KOPT-K1 (cell line): Measurements from ENCODE around the gene RAB40C.

Experiments used
- H3K27ac ChIP-seq: fragments of 200-600 bp; sonication (generic); 2 replicates; pipeline ENCODE4 v1.5.1; 2016; ENCODE audit warnings: antibody characterized with exemption, mild to moderate bottlenecking, low read depth, low read length; ENCODE audit not compliant: poor library complexity, severe bottlenecking
- H3K36me3 ChIP-seq: fragments of 200-600 bp; sonication (generic); 2 replicates; pipeline ENCODE4 v1.5.1; 2017; ENCODE audit warnings: antibody characterized with exemption, mild to moderate bottlenecking, low read length, moderate library complexity; ENCODE audit not compliant: insufficient read depth
- H3K9me3 ChIP-seq: fragments of 200-600 bp; sonication (generic); 2 replicates; pipeline ENCODE4 v1.5.1; 2017; ENCODE audit warnings: antibody characterized with exemption, low read length, mild to moderate bottlenecking; ENCODE audit not compliant: insufficient read depth, poor library complexity, severe bottlenecking

RAB40C gene

DNA sequence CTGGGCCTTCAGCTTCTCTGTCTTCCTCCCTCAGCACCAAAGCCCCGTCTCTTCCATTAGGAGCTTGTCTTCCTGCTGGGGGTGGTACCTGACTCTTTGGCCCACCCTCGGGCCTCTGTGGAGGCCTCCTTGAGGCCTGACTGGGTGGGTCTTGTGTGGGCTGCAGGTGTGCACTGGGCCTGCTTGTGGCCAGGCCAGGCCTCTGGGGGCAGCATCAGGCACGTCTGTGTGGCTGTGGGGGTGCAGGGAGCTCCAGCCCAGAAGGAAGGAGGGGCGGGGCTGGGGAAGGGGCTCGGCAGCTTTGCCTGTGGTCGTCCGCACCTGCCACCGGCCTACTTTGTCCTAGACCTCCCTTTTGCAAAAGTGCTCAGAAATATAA lies 13.1 kb upstream of the RAB40C start:
- H3K36me3 ChIP-seq = peaks cover 30% of the 10 kb centered on the region; the same call in 1 of the 2 replicates
- peak overlapping the region; percentile 62 for H3K27ac ChIP-seq
- H3K9me3 ChIP-seq = no peaks in the 10 kb centered on the region

DNA sequence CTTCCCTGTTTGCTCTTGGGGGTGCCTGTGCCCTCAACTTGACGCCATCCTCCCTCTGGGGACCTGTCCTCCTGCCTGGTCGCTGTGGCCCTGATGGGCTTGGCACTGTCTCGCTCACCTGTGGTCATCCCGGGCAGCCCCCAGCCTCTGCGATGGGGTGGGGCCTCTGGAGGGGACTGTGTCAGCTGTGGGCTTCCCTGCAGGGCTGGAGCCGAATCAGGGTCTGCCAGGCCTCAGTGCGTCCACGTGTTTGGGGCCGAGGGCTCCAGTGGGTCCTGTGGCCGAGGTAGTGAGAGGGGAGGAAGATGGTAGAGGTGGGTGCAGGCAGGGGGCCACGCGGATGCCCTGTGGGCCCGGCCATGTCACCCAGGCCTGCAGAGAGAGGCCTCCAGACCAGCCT lies 12.1 kb upstream of the RAB40C start:
- Histone ChIP-seq H3K27ac (no peak overlapping the region), H3K36me3 (peaks cover 34% of the 10 kb centered on the region; the same call in 1 of the 2 replicates), H3K9me3 (no peaks in the 10 kb centered on the region)

DNA sequence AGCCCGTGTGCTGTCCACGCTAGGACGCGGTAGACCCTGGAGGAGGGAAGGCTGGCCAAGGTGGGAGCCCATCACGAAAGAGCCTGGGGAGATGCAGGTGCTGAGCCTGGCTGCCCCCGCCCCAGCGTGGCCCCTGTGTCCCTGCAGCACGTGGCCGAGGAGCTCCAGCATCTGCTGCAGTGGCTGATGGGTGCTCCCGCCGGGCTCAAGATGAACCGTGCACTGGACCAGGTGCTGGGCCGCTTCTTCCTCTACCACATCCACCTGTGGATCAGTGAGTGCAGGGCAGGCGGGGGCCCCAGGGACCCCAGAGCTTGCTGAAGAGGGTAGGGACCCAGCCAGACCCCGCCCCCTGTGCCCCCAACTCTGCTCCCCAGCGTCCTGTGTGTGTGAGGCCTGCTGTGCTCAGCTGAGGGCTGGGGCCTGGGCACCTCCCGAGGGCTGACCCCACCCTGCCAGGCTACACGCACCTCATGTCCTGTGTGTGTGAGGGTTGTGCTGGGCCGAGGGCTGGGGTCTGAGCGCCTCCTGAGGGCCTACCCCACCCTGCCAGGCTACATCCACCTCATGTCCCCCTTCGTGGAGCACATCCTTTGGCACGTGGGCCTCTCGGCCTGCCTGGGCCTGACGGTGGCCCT lies 11.5 kb upstream of the RAB40C start:
- H3K27ac ChIP-seq = no peak overlapping the region
- peaks cover 34% of the 10 kb centered on the region; the same call in 1 of the 2 replicates for H3K36me3 ChIP-seq
- H3K9me3 ChIP-seq = no peaks in the 10 kb centered on the region

DNA sequence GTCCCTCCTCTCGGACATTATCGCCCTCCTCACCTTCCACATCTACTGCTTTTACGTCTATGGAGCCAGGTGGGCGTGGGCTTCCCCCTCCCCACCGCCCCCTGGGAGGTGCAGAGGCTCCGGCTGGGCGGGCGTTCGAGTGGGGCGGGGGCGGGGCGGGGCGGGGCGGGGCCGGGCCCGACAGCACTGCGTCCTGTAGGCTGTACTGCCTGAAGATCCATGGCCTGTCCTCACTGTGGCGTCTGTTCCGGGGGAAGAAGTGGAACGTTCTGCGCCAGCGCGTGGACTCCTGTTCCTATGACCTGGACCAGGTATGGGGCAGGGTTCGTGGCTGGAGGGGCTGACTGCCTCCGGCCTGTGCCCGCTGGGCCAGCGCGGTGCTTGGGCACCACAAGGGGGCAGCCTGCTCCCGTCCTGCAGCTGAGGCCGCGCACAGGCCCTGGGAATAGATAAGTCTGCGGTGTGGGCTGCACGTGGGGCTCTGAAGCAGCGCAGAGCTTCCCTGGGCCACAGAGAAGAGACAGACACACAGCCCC lies 10.9 kb upstream of the RAB40C start:
- Histone ChIP-seq H3K27ac (no peak overlapping the region), H3K9me3 (no peaks in the 10 kb centered on the region), H3K36me3 (peaks cover 33% of the 10 kb centered on the region; the same call in 1 of the 2 replicates)

DNA sequence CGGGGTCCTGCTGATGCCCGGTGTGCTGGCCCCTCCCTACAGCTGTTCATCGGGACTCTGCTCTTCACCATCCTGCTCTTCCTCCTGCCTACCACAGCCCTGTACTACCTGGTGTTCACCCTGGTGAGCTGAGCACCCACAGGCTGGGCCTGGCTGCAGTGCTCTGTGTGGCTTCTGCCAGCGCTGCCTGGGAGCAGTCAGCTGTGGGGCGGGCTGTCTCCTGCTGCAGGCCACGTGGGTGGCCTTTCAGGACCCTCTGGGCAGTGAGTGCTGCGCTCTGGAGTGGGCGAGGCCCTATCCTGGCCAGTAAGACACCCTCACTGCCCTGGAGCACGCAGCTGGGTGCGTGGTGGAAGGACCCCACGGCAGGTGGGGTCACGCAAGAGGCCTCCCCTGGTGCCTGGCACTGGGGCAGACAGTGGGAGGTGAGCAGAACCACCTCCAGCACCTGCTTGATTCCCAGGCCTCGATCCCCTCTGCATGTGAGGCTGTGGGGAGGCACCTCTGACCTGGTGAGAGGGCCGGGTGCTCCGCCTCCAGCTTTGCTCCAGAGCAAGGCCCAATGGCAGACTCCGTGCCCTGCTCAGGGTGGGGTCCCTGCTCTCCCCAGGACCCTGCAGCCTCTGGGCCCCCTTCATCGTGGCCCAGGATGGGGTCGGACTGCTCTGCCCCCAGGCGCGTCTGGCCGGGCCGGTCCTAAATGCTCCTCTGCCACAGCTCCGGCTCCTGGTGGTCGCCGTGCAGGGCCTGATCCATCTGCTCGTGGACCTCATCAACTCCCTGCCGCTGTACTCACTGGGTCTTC lies 9.5 kb upstream of the RAB40C start:
- H3K36me3 ChIP-seq = peaks cover 19% of the 10 kb centered on the region; the same call in 1 of the 2 replicates
- H3K9me3 ChIP-seq = no peaks in the 10 kb centered on the region
- H3K27ac ChIP-seq = no peak overlapping the region

DNA sequence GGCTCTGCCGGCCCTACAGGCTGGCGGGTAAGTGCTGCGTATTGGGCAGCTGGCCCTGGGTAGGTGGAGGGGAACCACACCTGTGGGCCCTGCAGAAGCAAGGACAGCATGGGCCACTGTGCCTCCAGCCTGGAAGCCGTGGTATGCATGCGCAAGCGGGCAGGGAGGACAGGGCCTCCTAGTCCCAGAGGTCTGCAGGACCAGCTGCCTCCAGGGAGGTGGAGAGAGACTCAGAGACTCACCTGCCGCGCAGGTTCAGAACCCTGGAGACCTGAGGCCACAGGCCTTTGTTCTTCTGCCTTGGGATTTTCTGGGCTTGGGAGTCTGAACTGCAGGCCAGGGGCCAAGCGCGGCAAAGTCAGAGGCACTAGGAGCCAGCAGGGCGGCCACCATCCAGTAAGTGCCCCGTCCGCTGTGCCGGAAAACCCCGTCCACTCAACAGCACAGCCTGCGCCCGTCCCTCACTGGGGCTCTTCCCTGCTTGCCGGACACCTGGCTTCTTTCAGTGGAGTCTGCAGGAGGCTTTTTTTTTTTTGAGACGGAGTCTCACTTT lies 8.8 kb upstream of the RAB40C start:
- Histone ChIP-seq H3K27ac (no peak overlapping the region), H3K9me3 (no peaks in the 10 kb centered on the region), H3K36me3 (peaks cover 12% of the 10 kb centered on the region; the same call in 1 of the 2 replicates)

DNA sequence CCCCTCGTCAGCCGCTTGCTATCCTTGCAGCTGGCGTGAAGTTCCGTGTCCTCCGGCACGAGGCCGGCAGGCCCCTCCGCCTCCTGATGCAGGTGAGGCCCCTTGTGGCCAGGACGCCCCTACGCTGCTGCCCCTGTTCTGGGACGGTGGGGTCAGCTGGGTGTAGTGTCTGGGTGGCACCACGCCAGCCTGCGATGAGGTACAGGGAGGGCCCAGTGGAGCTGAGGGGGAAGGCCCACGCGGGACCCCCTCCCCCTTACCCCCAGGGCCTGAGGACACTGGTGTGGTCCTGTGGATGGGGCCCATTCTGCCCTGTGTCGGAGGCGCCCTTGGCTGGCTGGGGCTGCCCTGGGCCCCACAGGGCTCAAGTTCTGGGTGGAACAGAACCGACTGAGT lies 7.7 kb upstream of the RAB40C start:
- no peak overlapping the region for H3K27ac ChIP-seq
- H3K36me3 ChIP-seq = peaks cover 11% of the 10 kb centered on the region; the same call in 1 of the 2 replicates
- no peaks in the 10 kb centered on the region for H3K9me3 ChIP-seq

DNA sequence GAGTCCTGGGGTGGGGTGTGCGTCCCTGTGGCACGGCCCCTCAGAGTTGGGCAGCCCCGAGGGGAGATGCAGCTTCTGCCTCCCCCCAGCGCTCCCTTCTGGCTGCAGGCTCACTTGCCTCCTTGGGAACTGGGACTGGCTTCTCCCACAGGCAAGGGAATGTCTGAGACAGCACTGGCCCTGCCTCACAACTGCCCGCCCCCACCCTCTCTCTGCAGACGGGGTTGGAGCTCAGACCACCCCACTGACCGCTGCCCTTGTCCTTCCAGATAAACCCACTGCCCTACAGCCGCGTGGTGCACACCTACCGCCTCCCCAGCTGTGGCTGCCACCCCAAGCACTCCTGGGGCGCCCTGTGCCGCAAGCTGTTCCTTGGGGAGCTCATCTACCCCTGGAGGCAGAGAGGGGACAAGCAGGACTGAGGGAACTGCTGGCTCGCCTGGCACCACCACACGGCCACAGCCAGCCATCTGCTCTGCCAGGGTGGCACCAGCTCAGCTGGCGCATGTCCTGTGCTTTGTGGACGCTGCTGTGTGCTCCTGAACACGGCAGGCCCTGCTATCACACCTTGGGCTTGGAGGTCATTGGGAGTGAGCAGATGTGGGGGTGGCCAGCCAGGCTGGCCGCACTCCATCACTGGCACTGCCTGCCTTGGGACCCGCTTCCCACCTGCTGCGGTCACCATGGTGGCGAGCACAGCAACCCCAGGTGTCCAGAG lies 7.1 kb upstream of the RAB40C start:
- H3K9me3 ChIP-seq = no peaks in the 10 kb centered on the region
- peaks cover 11% of the 10 kb centered on the region; the same call in 1 of the 2 replicates for H3K36me3 ChIP-seq
- H3K27ac ChIP-seq = no peak overlapping the region

DNA sequence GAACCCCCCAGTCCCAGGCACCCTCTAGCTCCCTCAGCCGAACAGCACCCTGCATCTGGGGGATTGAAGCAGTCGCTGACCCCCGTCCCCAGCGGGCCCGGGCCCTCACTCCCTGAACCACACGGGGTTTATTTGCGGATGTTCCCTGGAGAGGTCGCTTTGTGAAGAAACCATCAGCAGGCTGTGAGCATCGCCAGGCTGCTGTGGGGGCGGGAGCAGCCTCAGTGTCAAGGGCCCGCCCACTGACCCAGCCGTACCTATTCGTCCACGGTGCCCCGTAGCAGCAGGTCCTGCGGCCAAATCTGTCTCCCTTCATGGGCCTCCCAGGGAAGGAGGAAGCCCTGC lies 6.4 kb upstream of the RAB40C start:
- Histone ChIP-seq H3K9me3 (no peaks in the 10 kb centered on the region), H3K36me3 (peaks cover 11% of the 10 kb centered on the region; the same call in 1 of the 2 replicates), H3K27ac (no peak overlapping the region)

DNA sequence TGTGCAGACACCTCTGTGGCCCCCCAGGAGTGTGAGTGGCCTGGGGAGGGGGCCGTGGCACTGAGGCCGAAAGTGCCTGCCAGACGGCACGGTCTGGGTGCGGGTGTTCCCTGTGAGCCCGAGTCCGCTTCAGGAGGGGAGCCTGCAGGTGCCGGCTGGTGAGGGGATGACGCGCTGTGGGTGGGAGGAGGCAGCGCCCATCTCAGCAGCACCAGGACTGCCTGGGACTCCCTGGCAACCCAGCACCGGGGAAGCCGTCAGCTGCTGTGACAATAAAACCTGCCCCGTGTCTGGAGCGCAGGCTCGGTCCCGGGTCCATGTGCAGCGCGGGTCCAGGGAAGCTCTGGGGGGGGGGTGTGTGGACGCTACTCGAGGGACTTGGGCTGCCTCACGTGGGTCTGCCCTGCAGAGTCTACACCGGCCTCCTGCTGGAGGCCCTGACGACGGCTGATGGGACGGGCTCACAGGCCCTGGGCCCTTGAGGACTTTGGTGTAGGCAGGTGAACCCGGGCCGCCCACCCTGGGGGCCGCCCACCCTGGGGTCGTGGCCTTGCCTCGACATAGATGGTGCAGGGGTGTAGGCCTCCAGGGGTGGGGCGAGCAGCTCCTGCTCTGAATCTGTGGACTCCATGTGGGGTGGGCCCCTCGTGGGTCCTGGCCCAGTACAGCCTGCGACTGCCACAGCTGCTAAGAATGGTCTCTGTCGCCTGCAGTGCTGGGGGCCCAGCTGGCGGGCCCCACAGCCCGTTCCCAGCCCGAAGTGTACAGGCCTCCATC lies 5.9 kb upstream of the RAB40C start:
- Histone ChIP-seq H3K27ac (no peak overlapping the region), H3K36me3 (peaks cover 11% of the 10 kb centered on the region; the same call in 1 of the 2 replicates), H3K9me3 (no peaks in the 10 kb centered on the region)

DNA sequence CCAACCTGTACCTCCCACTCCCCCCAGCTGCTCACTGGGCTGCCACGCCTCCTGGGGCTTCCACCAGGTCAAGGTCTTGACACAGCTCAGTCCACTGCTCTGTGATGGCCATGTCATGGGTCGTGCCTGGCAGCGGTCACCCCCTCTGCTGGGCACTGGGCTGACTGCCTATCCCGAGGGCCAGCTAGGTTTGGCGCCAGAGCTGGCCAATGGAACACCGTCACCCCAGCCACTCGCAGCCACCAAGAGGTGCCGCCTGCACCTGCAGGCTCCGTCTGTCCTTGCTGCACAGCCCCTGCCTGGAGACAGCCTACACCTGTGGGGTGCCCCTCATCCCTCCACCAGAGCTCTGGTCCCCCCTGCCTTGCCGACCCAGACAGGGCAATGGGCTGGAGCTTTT lies 4.5 kb upstream of the RAB40C start:
- Histone ChIP-seq H3K27ac (no peak overlapping the region), H3K36me3 (peaks cover 11% of the 10 kb centered on the region; the same call in 1 of the 2 replicates), H3K9me3 (no peaks in the 10 kb centered on the region)

DNA sequence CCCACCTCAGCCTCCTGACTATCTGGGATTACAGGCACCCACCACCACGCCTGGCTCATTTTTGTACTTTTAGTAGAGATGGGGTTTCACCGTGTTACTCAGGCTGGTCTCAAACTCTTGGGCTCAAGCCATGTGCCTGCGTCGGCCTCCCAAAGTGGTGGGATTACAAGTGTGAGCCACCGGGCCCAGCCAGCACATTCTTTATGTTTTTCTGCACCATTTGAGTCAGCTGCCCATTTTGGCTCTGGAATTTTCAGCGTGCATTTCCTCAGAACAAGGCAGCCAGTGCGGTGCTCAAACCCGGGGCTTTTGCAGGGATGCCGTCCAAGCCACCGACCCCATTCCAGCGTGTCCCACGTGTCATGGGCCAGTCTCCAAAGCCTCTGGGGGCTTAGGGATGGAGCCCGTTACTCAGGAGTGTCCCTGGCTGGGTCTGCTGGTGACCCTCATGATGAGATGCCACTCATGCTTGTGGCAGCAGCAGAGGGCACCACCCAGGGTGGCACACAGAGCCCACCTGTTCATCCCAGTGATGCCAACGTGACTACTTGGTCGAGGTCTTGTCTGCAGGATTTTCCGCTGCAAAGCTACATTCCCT lies 3.7 kb upstream of the RAB40C start:
- H3K9me3 ChIP-seq = no peaks in the 10 kb centered on the region
- H3K36me3 ChIP-seq = peaks cover 4% of the 10 kb centered on the region; the same call in 1 of the 2 replicates
- no peak overlapping the region for H3K27ac ChIP-seq

DNA sequence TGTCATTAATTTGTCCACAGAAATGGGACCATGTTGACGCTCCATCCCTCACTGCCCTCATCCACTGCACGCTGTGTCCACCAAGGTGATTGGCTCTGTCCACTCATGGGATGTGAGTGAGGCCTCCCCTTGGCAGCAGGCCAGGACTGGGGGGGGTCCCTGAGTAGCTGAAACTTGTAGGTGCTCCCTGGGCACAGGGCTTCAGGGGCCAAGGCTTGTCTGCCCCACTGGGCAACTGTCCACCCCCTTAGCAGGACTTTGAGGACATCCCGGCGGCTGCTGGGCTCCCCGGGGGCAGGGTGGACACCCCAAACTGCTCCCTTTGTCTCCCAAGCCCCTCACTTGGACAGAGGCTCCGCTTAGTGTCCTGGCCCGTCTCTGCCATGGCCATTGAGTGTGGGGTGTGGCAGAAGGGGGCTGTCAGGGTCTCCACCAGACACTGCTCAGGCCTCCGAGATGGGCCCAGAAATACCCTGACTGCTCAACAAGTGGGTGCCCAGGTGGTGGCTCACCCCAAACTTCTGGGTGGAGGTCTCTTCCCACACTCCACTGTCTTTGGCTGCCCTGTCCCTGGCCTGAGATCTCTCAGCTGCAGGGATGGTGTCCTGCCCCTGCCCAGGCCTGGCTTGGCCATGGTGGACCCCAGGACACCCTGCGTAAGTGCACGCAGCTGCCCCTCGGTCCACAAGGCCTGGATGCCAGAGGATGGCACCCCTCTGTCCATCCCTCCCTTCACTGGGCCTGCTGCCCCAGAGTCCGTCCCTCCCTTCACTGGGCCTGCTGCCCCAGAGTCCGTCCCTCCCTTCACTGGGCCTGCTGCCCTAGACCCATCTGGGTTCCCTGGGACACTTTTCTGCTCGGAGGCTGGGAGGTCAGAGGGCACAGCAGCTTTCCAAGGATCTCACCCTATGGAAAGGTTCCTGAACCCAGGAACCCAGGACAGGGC lies 2.9 kb upstream of the RAB40C start:
- peaks cover 4% of the 10 kb centered on the region; the same call in 1 of the 2 replicates for H3K36me3 ChIP-seq
- no peak overlapping the region for H3K27ac ChIP-seq
- no peaks in the 10 kb centered on the region for H3K9me3 ChIP-seq
